ENCODE measurements around the gene TP53INP2. TPM values are rescaled to one million over a fixed set of nuclear protein-coding genes. Genes with fewer than 3 reads are reported as not detected.
"Not testable (repeated sequence)": the region's sequence is repeated elsewhere in the genome, so short reads cannot be mapped to it uniquely, and the experiment has no call there.

The TP53INP2 gene, protein sequence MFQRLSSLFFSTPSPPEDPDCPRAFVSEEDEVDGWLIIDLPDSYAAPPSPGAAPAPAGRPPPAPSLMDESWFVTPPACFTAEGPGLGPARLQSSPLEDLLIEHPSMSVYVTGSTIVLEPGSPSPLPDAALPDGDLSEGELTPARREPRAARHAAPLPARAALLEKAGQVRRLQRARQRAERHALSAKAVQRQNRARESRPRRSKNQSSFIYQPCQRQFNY
- 31.5 and 33.0 TPM in 2 replicates for total RNA-seq
- long read RNA-seq, partial matches to known transcripts: 0 of 8 reads
- long read RNA-seq, other reads (novel, unspliced or antisense): 8 of 8 reads

DNA sequence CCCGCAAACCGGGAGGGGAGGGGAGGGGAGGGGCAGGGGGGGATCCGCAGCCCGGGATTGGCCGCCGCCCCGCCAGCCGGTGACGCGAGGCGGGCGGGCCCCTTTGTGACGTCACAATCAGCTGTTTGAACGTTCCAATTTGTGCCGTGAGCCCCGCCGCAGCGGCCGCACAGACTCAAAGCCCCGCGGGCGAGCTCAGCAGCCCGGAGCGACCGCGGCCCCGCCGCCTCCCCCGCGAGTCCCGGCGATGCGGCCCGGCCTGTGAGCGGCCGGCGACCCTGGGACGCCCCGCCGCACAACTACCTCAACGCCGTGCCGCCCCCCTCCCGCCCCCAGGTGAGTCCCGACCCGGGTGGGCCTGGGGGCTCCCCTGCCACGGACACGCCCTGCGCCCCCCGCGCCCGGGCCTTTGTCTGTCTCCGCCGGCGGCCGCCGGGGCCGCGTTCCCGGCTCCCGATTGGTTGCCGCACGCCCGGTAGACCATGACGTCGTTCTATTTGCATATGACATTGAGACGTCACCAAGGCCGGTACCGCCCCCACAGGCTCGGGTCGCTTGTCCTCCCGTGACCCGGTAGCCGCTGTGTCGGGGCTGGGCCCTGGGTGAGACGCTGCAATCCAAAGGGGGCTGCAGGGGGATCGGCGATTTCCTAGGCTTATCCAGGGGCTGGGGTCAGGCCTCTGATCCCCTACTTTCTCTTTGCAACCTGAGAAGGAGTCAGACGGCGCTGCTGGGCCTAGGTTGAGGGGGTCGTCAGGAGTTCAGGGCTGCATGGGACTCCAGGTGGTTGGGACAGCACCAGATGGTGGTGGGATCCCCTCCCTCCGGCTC is at the start of gene TP53INP2:
Gene TP53INP2, plus strand, starts transcription at position 168 of the 831 bp plus-strand sequence. CDS start 4,396 bp downstream, outside the sequence.
- Mint-ChIP-seq H3K27ac (peak within 1 kb of the TSS; percentile 99), H3K36me3 (ENCODE audit: insufficient read depth) (no peaks in the 10 kb centered on the region), H3K4me1 (ENCODE audit: low read depth) (peaks cover 32% of the 10 kb centered on the region), H3K9me3 (ENCODE audit: low read depth) (no peaks in the 10 kb centered on the region), H3K27me3 (peaks cover 15% of the 10 kb centered on the region), H3K4me3 (ENCODE audit: low read depth) (peak within 1 kb of the TSS; percentile 97)
- TF ChIP-seq, protein P1, sequence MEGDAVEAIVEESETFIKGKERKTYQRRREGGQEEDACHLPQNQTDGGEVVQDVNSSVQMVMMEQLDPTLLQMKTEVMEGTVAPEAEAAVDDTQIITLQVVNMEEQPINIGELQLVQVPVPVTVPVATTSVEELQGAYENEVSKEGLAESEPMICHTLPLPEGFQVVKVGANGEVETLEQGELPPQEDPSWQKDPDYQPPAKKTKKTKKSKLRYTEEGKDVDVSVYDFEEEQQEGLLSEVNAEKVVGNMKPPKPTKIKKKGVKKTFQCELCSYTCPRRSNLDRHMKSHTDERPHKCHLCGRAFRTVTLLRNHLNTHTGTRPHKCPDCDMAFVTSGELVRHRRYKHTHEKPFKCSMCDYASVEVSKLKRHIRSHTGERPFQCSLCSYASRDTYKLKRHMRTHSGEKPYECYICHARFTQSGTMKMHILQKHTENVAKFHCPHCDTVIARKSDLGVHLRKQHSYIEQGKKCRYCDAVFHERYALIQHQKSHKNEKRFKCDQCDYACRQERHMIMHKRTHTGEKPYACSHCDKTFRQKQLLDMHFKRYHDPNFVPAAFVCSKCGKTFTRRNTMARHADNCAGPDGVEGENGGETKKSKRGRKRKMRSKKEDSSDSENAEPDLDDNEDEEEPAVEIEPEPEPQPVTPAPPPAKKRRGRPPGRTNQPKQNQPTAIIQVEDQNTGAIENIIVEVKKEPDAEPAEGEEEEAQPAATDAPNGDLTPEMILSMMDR (IDR thresholded peaks at IDR 0.05; ENCODE audit: unreplicated experiment): no peak
- peak; percentile 96 for DNase-seq (ENCODE audit: low spot score, unreplicated experiment)

DNA sequence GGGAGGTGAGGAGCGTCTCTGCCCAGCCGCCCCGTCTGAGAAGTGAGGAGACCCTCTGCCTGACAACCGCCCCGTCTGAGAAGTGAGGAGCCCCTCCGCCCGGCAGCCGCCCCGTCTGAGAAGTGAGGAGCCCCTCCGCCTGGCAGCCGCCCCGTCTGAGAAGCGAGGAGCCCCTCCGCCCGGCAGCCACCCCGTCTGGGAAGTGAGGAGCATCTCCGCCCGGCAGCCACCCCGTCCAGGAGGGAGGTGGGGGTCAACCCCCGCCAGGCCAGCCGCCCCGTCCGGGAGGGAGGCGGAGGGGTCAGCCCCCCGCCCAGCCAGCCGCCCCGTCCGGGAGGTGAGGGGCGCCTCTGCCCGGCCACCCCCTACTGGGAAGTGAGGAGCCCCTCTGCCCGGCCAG is 45.5 kb upstream of the TP53INP2 start:
- not testable (repeated sequence) for H3K27ac Mint-ChIP-seq; DNase-seq (ENCODE audit: low spot score, unreplicated experiment); H3K4me1 Mint-ChIP-seq (ENCODE audit: low read depth); H3K4me3 Mint-ChIP-seq (ENCODE audit: low read depth); H3K9me3 Mint-ChIP-seq (ENCODE audit: low read depth); H3K27me3 Mint-ChIP-seq
- H3K36me3 Mint-ChIP-seq (ENCODE audit: insufficient read depth): peaks cover 23% of the 10 kb centered on the region

DNA sequence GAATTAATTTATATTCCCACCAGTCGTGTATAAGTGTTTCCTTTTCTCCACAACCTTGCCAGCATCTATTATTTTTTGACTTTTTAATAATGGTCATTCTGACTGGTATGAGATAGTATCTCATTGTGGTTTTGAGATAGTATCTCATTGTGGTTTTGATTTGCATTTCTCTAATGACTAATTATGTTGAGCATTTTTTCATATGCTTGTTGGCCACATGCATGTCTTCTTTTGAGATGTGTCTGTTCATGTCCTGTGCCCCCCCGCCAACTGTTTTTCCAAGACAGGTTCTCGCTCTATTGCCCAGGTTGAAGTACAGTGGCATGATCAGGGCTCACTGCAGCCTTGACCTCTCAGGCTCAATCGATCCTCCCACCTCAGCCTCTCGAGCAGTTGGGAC is 42.3 kb upstream of the TP53INP2 start:
- not testable (repeated sequence) for H3K27me3 Mint-ChIP-seq; H3K4me1 Mint-ChIP-seq (ENCODE audit: low read depth); H3K9me3 Mint-ChIP-seq (ENCODE audit: low read depth); H3K27ac Mint-ChIP-seq; DNase-seq (ENCODE audit: low spot score, unreplicated experiment); H3K4me3 Mint-ChIP-seq (ENCODE audit: low read depth)
- H3K36me3 Mint-ChIP-seq (ENCODE audit: insufficient read depth): peaks cover 13% of the 10 kb centered on the region

DNA sequence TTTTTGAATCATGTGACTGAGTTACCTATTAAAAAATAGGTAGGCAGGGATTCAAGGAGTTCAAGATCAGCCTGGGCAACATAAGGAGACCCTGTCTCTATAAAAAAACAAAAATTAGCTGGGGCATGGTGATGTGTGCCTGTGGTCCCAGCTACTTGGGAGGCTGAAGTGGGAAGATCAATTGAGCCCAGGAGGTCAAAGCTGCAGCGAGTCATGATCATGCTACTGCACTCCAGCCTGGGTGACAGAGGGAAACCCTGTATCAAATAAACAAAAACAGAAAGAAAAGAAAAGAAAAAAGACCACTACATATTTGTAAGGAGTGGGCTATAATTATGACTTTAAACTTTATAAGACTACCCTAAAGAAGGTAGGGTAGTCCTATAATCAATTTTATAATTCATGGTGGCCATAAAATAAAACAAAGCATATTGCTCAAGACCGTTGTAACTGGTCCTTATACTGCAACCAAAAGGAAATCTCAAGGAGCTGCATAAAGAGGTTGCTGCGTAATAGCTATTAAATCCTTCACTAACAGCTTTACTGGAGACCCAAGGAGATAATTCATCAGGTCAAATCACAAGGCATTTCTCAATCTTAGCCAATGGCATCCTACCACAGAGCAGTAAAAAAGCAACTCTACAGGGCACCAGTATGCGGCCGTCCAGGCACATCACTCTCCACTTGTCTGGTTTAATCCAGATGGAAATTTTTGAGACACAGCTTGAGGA is 40.8 kb upstream of the TP53INP2 start:
- Mint-ChIP-seq H3K9me3 (ENCODE audit: low read depth) (no peaks in the 10 kb centered on the region), H3K4me1 (ENCODE audit: low read depth) (peaks cover 2% of the 10 kb centered on the region), H3K27ac (no peak overlapping the region), H3K36me3 (ENCODE audit: insufficient read depth) (peaks cover 7% of the 10 kb centered on the region), H3K27me3 (no peaks in the 10 kb centered on the region), H3K4me3 (ENCODE audit: low read depth) (no peak overlapping the region)
- TF ChIP-seq, protein P1 (IDR thresholded peaks at IDR 0.05; ENCODE audit: unreplicated experiment): no peak
- no peak for DNase-seq (ENCODE audit: low spot score, unreplicated experiment)

DNA sequence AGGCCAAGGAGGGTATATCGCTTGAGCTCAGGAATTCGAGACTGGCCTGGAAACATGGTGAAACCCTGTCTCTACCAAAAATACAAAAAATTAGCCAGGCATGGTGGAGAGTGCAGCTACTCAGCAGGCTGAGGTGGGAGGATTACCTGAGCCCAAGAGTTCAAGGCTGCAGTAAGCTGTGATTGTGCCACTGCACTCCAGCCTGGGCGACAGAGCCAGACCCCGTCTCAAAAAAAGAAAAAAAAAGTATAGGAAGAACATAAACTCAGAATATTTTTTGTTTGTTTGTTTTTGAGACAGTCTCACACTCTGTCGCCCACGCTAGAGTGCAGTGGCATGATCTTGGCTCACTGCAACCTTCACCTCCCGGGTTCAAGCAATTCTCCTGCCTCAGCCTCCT is 39.4 kb upstream of the TP53INP2 start:
- H3K27ac Mint-ChIP-seq: peak overlapping the region; percentile 64
- H3K4me3 Mint-ChIP-seq (ENCODE audit: low read depth): not testable (repeated sequence)

DNA sequence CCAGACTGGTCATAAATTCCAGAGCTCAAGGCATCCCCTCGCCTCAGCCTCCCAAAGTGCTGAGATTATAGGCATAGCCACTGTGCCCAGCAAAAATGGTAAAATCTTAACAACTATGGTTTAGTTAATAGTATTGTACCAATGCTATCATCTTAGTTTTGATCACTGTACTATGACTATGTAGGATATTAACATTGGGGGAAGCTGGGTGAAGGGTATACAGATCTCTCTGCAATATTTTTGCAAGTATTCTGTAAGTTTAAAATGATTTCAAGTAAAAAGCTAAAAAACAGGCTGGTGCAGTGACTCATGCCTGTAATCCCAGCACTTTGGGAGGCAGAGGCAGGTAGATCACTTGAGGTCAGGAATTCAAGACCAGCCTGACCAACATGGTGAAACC is 35.0 kb upstream of the TP53INP2 start:
- TF ChIP-seq, protein P1 (IDR thresholded peaks at IDR 0.05; ENCODE audit: unreplicated experiment): no peak
- peaks cover 10% of the 10 kb centered on the region for H3K36me3 Mint-ChIP-seq (ENCODE audit: insufficient read depth)
- no peak overlapping the region for H3K4me3 Mint-ChIP-seq (ENCODE audit: low read depth)
- H3K4me1 Mint-ChIP-seq (ENCODE audit: low read depth): no peaks in the 10 kb centered on the region
- no peak overlapping the region for H3K27ac Mint-ChIP-seq
- no peaks in the 10 kb centered on the region for H3K9me3 Mint-ChIP-seq (ENCODE audit: low read depth)
- H3K27me3 Mint-ChIP-seq: no peaks in the 10 kb centered on the region
- DNase-seq (ENCODE audit: low spot score, unreplicated experiment): no peak

More for the DNA sequence above, 39.4 kb upstream of the TP53INP2 start:
- H3K4me1 Mint-ChIP-seq (ENCODE audit: low read depth); H3K27me3 Mint-ChIP-seq; H3K36me3 Mint-ChIP-seq (ENCODE audit: insufficient read depth); H3K9me3 Mint-ChIP-seq (ENCODE audit: low read depth); DNase-seq (ENCODE audit: low spot score, unreplicated experiment): not testable (repeated sequence)
